ENCODE measurements around the gene MRPL14. TPM values are rescaled to one million over a fixed set of nuclear protein-coding genes. Genes with fewer than 3 reads are reported as not detected.

The MRPL14 gene
- total RNA-seq, 4 donors from 2014 or later, result 45.7 to 74.3 (median 52.0) TPM

- 79 to 87% methylated on average over 13 of the region's 13 CpGs for WGBS, 2 donors
Observed at GRCh38 chr6:44065443-44066140, 61.7 kb downstream of the MRPL14 start.

GRCh38 chr6:44064948-44065272, 62.3 kb downstream of the MRPL14 start:
- intact Hi-C loops (cut with DNase I; ENCODE audit: low total_unique reads), result no loop called here
- no peak for DNase-seq (ENCODE audit: low spot score in 2 of 2)
- no peak overlapping the region for H3K4me3 ChIP-seq (ENCODE audit: low read depth, poor library complexity, severe bottlenecking)
- 91 to 94% methylated on average over 3 of the region's 3 CpGs for WGBS, 2 donors
- TF ChIP-seq CTCF (IDR thresholded peaks at IDR 0.05) (no peak), POLR2A (IDR thresholded peaks at IDR 0.05) (no peak)

More at GRCh38 chr6:44065443-44066140, 61.7 kb downstream of the MRPL14 start:
- H3K4me3 ChIP-seq (ENCODE audit: low read depth, poor library complexity, severe bottlenecking), result no peak overlapping the region
- intact Hi-C loops (cut with DNase I; ENCODE audit: low total_unique reads), result no loop called here
- DNase-seq (ENCODE audit: low spot score in 2 of 2), result no peak
- TF ChIP-seq CTCF (IDR thresholded peaks at IDR 0.05) (no peak), POLR2A (IDR thresholded peaks at IDR 0.05) (no peak)

GRCh38 chr6:44064089-44064947, 62.9 kb downstream of the MRPL14 start:
- TF ChIP-seq POLR2A (IDR thresholded peaks at IDR 0.05) (no peak), CTCF (IDR thresholded peaks at IDR 0.05) (no peak)
- 50 to 63% methylated on average over 15 to 17 of the region's 17 CpGs for WGBS, 2 donors
- intact Hi-C loops (cut with DNase I; ENCODE audit: low total_unique reads), result no loop called here
- no peak overlapping the region for H3K4me3 ChIP-seq (ENCODE audit: low read depth, poor library complexity, severe bottlenecking)
- DNase-seq (ENCODE audit: low spot score in 2 of 2), result peak in 1 of 2 donors; percentile 69

- intact Hi-C loops (cut with DNase I; ENCODE audit: low total_unique reads), result no loop called here
- no peak for TF ChIP-seq CTCF (IDR thresholded peaks at IDR 0.05)
- no peak for TF ChIP-seq POLR2A (IDR thresholded peaks at IDR 0.05)
- no peak for DNase-seq (ENCODE audit: low spot score in 2 of 2)
- no peak overlapping the region for H3K4me3 ChIP-seq (ENCODE audit: low read depth, poor library complexity, severe bottlenecking)
- 78 to 79% methylated on average over 3 of the region's 3 CpGs for WGBS, 2 donors
Observed at GRCh38 chr6:44063561-44064059, 63.6 kb downstream of the MRPL14 start.

Other genes with a start within 250 kb of the MRPL14 start
- gene TMEM63B, start 102 bp upstream of the MRPL14 start, total RNA-seq, result 10 to 100 TPM; 73.4 to 91.2 (median 87.7) TPM
- gene CAPN11, start 31.4 kb upstream of the MRPL14 start, total RNA-seq, result 1 to 10 TPM in 2 of 4 donors, under 1 TPM in 2; 0.72 to 1.1 (median 0.89) TPM
- under 1 TPM in 1 of 4 donors, not detected in 3; 0.69 TPM for gene MYMX, start 89.5 kb upstream of the MRPL14 start, total RNA-seq
- gene SLC29A1, start 96.1 kb upstream of the MRPL14 start, total RNA-seq, result 10 to 100 TPM; 54.6 to 86.4 (median 82.5) TPM
- 100 to 1,000 TPM; 505 to 604 (median 551) TPM for gene HSP90AB1, start 119.6 kb upstream of the MRPL14 start, total RNA-seq
- 10 to 100 TPM; 18.0 to 40.6 (median 32.6) TPM for gene SLC35B2, start 130.1 kb upstream of the MRPL14 start, total RNA-seq
- 10 to 100 TPM; 10.8 to 21.1 (median 17.3) TPM for gene NFKBIE, start 138.1 kb upstream of the MRPL14 start, total RNA-seq
- gene TMEM151B, start 143.0 kb upstream of the MRPL14 start, total RNA-seq, result under 1 TPM in 2 of 4 donors, not detected in 2; 0.10 to 0.42 TPM
- 10 to 100 TPM in 3 of 4 donors, 1 to 10 TPM in 1; 5.9 to 15.7 (median 12.8) TPM for gene AARS2, start 185.9 kb upstream of the MRPL14 start, total RNA-seq
- under 1 TPM in 1 of 4 donors, not detected in 3; 0.23 TPM for gene SPATS1, start 215.2 kb upstream of the MRPL14 start, total RNA-seq